ENCODE measurements around the gene C9orf72. TPM values are rescaled to one million over a fixed set of nuclear protein-coding genes. Genes with fewer than 3 reads are reported as not detected.

C9orf72 gene
- total and polyA plus RNA-seq, 11 donors: 7.2 to 27.2 (median 13.8) TPM

DNA sequence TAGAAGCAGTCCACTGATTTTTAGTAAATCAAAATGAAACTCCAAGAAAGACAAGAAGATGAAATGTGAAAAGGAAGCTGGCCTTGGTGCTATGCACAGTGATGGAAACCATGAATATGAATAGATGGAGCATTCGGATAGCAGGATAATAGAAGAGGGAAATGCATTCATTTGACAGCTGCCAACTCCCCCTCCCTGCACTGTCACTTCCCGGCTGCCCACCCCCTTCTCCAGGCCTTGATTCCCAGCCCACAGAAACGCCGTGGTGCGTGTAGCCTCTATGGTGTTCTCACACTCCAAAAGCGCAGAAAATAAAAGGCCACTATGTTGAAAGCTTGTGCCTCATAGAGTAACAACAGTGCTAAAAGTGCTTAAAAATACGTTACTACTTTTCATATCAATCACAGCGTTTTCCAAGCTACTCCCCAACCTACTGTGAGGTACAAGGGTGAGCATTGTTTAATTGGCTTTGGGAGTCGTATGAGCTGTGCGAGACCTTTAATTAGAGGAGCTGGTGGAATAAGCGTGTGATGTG is 75.3 kb downstream of the C9orf72 start:
- WGBS, 4 donors: 73 to 81% (median 75%) methylated on average over 11 of the region's 11 CpGs
- Histone ChIP-seq H3K27me3 (no peaks in the 10 kb centered on the region), H3K27ac (no peak overlapping the region), H3K36me3 (no peaks in the 10 kb centered on the region), H3K4me1 (peaks cover 0 to 42% (median 11%) of the 10 kb centered on the region in 12 donors), H3K4me3 (no peak overlapping the region), H3K9me3 (no peaks in the 10 kb centered on the region)
- ATAC-seq: no peak
- DNase-seq: no peak
- intact Hi-C loops (cut with DNase I): no loop called here
- TF ChIP-seq POLR2A (IDR thresholded peaks at IDR 0.05) (no peak), CTCF (IDR thresholded peaks at IDR 0.05) (no peak)

Other genes with a start within 250 kb of the C9orf72 start
- gene IFNK, start 49.2 kb downstream of the C9orf72 start, total RNA-seq: not detected
- gene IFNK, start 49.2 kb downstream of the C9orf72 start, polyA plus RNA-seq: not detected
- 1 to 10 TPM in 8 of 9 donors, under 1 TPM in 1; 0.54 to 2.8 (median 2.1) TPM for gene MOB3B, start 43.7 kb downstream of the C9orf72 start, total RNA-seq
- gene MOB3B, start 43.7 kb downstream of the C9orf72 start, polyA plus RNA-seq: under 1 TPM; 0.42 to 0.95 TPM